SK-MEL-5 (cell line): ENCODE data around the gene SRGAP1. TPM values are rescaled to one million over a fixed set of nuclear protein-coding genes. Genes with fewer than 3 reads are reported as not detected.
"Not testable (repeated sequence)": the region's sequence is repeated elsewhere in the genome, so short reads cannot be mapped to it uniquely, and the experiment has no call there.

ENCODE experiments used
- DNase-seq: peaks from one replicate; pipeline ENCODE4 v3.0.0-alpha.2; 2016; ENCODE audit warnings: low read depth, low spot score
- in situ Hi-C: cut with HindIII; loops from 2 replicates; pipeline ENCODE4 v1.10.0; 2016; ENCODE audit warnings: low sequenced_read_pairs, high pct_unique_total_duplicates, low pct_unique_long_range_greater_than_20kb
- total RNA-seq: library from RNA; depleted of rRNA; stranded (reverse); fragments of >200 nt; shearing (Covaris generic); gene quantifications from 2 replicates; pipeline ENCODE4 v1.2.3, GENCODE V29; 2014

Gene SRGAP1
- total RNA-seq, 1 experiment from 2014 or later = 20.7 TPM

GRCh38 chr12:64090047-64090446 is 245.5 kb downstream of the SRGAP1 start:
- in situ Hi-C loops = no loop called here
- DNase-seq = no peak

- in situ Hi-C loops = no loop called here
- DNase-seq = peak; percentile 60
Measured at GRCh38 chr12:64091186-64091585, 246.7 kb downstream of the SRGAP1 start.

GRCh38 chr12:64092507-64093196 is 248.2 kb downstream of the SRGAP1 start:
- DNase-seq = no peak
- in situ Hi-C loops = no loop called here

- no peak for DNase-seq
- in situ Hi-C loops = no loop called here
Measured at GRCh38 chr12:64093689-64094088, 249.2 kb downstream of the SRGAP1 start.

- no peak for DNase-seq
Measured at GRCh38 chr12:64097366-64098105, 253.0 kb downstream of the SRGAP1 start.

GRCh38 chr12:64098709-64099354 is 254.3 kb downstream of the SRGAP1 start:
- in situ Hi-C loops = no loop called here
- DNase-seq = no peak

More at GRCh38 chr12:64097366-64098105, 253.0 kb downstream of the SRGAP1 start:
- in situ Hi-C loops = no loop called here

GRCh38 chr12:64099397-64099796 is 254.9 kb downstream of the SRGAP1 start:
- in situ Hi-C loops = no loop called here
- no peak for DNase-seq

- DNase-seq = no peak
- in situ Hi-C loops = no loop called here
Measured at GRCh38 chr12:64102339-64102738, 257.8 kb downstream of the SRGAP1 start.

- no peak for DNase-seq
- in situ Hi-C loops = no loop called here
Measured at GRCh38 chr12:64103825-64104740, 259.6 kb downstream of the SRGAP1 start.

- in situ Hi-C loops = no loop called here
- no peak for DNase-seq
Measured at GRCh38 chr12:64105026-64105425, 260.5 kb downstream of the SRGAP1 start.

GRCh38 chr12:64107776-64108175 is 263.3 kb downstream of the SRGAP1 start:
- in situ Hi-C loops = no loop called here
- DNase-seq = no peak

GRCh38 chr12:64109706-64110105 is 265.2 kb downstream of the SRGAP1 start:
- no peak for DNase-seq
- in situ Hi-C loops = no loop called here

GRCh38 chr12:64110864-64111263 is 266.4 kb downstream of the SRGAP1 start:
- no peak for DNase-seq
- in situ Hi-C loops = no loop called here

- DNase-seq = no peak
- in situ Hi-C loops = no loop called here
Measured at GRCh38 chr12:64116969-64117368, 272.5 kb downstream of the SRGAP1 start.

GRCh38 chr12:64120568-64120967 is 276.1 kb downstream of the SRGAP1 start:
- peak; percentile 34 for DNase-seq
- in situ Hi-C loops = no loop called here

GRCh38 chr12:64121086-64121485 is 276.6 kb downstream of the SRGAP1 start:
- DNase-seq, in situ Hi-C loops: not testable (repeated sequence)

- in situ Hi-C loops = no loop called here
- no peak for DNase-seq
Measured at GRCh38 chr12:64122154-64122553, 277.7 kb downstream of the SRGAP1 start.

GRCh38 chr12:64122995-64123394 is 278.5 kb downstream of the SRGAP1 start:
- in situ Hi-C loops = no loop called here
- DNase-seq = no peak
